ENCODE data around the gene FXYD2.

DNA sequence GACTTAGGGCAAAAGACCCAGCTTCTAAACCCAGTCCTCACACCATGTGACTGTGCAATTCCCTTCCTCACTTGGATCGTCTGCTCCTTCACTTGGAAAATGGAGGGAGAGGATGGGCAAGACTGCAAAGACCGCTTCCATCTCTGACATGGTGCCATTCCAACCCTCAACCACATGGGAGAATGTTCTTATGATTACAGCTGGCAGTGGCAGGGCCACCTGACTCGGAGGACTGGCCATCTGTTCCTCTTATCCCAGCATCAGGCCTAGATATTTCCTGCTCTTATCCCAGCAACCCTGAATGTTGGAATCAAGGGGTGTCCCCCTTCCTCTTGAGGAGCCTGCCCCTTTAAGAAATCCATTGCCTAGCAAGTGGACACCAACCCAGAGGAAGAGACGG, 42.9 kb downstream of the FXYD2 start:
- no peak for TF ChIP-seq POLR2A (IDR thresholded peaks at IDR 0.05; ENCODE audit: low read depth, low read length)
- no peak for TF ChIP-seq POLR2AphosphoS5 (IDR thresholded peaks at IDR 0.05; ENCODE audit: low read depth, low read length)
